ENCODE measurements around the gene FCAMR.

The FCAMR gene

GRCh38 chr1:206957639-206958038 is 12.6 kb downstream of the FCAMR start:
- DNase-seq (ENCODE audit: low spot score): no peak

DNA sequence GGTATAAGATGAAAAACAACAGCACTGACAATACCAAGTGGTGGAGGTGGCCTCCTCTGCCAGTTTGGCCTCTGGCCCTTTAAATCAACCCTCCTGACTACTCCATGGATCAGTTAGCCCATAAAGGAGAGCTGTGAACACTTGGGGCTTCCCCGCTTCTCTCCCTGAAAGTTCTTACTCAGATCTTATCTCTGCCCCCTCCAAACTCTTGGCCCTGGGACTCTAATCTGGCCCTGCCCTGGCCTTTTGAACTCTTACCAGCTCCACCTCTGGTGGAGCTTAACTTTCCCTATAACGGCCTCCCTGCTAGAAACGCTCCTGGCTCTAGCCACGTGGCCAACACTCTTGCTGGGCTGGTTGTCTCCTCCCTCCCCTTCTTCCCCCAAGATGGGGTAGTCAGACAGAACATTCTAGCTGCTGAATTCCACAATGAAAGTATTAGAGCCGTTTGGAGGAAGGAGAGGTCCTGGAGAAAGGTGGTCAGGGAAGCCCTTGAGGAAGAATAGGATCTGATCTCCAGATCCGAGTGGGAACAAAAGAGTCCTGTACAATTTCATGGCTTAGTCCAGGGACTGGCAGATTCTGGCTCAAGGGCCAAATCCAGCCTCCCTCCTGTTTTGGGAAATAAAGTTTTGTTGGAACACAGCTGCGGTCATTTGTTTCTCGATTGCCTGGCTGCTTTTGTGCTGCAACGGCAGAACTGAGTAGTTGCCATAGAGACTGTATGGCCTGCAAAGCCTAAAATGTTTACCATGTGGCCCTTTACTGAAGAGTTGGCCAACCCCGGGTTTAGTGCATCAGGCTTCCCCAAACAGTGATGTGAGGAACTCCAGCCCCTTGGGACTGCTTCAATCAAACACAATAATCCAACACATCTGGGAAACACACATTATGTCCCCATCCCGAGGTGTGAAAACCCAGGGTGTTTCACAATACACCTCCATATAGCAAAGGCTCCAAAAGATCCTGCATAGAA is 14.5 kb downstream of the FCAMR start:
- peak; percentile 24 for DNase-seq (ENCODE audit: low spot score)

GRCh38 chr1:206954459-206955342 is 15.6 kb downstream of the FCAMR start:
- no peak for DNase-seq (ENCODE audit: low spot score)

GRCh38 chr1:206953626-206954025 is 16.6 kb downstream of the FCAMR start:
- no peak for DNase-seq (ENCODE audit: low spot score)

GRCh38 chr1:206953126-206953525 is 17.1 kb downstream of the FCAMR start:
- no peak for DNase-seq (ENCODE audit: low spot score)

DNA sequence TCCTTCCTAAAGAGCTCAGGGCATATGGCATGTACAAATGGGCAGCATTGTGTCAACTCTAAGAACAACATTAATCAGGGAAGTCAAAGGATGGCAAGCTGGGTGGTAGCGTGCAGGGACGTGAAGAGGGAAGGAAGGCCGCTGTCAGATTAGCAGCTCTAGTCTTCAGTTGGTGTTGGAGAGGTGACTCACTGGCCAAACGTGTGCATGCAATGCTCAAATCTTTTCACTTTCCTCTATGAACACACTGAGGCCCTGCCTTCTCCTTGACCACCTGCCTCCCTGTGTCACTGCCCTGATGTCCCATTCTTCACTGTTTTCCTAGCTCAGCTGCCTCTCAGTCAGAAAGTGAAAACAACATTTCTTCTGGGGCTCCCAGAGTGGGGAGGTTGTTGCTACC is 18.1 kb downstream of the FCAMR start:
- no peak for DNase-seq (ENCODE audit: low spot score)

- no peak for DNase-seq (ENCODE audit: low spot score)
Measured at GRCh38 chr1:206951318-206952100, 18.8 kb downstream of the FCAMR start.

GRCh38 chr1:206949641-206950040 is 20.6 kb downstream of the FCAMR start:
- no peak for DNase-seq (ENCODE audit: low spot score)

DNA sequence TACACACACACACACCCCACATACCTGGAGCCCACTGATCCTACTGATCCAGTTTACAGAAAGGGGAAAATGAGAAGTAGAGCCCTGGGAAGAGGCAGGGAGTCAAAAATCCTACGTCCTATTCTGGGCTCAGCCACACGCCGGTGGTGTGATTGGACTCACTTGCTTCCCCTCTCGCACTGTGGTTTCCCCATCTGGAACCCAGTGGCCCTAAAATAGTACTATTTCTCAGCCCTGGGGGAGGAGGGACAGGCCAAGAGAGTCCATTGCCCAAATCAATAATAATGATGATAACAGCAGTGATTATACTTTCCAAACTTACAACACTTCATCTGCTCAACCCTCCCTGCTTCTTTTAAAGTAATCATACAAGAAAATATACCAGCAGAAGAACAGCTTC is 21.1 kb downstream of the FCAMR start:
- DNase-seq (ENCODE audit: low spot score): no peak

- no peak for DNase-seq (ENCODE audit: low spot score)
Measured at GRCh38 chr1:206947255-206947654, 23.0 kb downstream of the FCAMR start.

DNA sequence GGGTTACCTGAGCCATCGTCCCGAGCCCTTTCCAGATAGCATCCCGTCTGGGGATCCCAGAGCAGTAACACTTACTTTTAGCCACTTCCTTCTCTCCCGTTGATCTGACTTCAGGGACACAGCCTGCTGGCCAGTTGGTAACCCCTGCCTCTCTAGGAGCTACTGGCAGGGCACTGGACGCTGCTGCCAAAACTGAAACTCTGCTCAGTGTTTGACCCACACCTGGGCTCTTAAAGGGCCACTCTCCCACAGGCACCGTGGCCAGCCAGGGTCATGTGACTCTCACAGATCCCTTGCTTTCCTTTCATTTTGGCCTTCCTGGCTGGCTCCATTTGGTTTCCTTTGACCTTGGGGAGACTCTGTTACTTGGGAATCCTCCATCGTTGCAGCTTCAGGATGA is 24.0 kb downstream of the FCAMR start, which contains the start of gene PIGR:
PIGR (minus strand) TSS at position 206 of the 400 bp plus-strand sequence. CDS start 5,935 bp downstream, outside the sequence.
- DNase-seq (ENCODE audit: low spot score): no peak

DNA sequence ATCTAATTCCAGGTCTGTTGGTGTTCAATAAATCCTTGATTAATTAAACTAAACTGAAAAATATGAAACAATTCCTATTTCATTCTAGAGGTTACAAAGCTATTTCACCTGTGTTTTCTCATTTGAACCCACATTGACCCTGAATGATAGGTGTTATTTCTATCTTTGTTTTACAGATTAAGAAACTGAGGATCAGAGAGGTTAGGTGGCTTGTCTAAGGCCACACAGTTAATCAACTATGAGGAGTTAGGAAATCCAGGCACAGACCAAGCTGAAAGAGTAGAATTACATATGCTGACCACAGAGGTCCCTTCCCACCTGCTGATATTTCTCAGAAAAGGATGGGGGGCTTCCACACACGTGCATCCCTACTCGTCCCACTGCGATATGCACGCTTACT is 24.5 kb downstream of the FCAMR start:
- DNase-seq (ENCODE audit: low spot score): no peak

GRCh38 chr1:206944703-206945102 is 25.6 kb downstream of the FCAMR start:
- DNase-seq (ENCODE audit: low spot score): no peak

- no peak for DNase-seq (ENCODE audit: low spot score)
Measured at GRCh38 chr1:206941766-206942418, 28.4 kb downstream of the FCAMR start.

- no peak for DNase-seq (ENCODE audit: low spot score)
Measured at GRCh38 chr1:206940588-206940936, 29.7 kb downstream of the FCAMR start.

- DNase-seq (ENCODE audit: low spot score): no peak
Measured at GRCh38 chr1:206939841-206940587, 30.2 kb downstream of the FCAMR start.

- no peak for DNase-seq (ENCODE audit: low spot score)
Measured at GRCh38 chr1:206939131-206939530, 31.1 kb downstream of the FCAMR start.

DNA sequence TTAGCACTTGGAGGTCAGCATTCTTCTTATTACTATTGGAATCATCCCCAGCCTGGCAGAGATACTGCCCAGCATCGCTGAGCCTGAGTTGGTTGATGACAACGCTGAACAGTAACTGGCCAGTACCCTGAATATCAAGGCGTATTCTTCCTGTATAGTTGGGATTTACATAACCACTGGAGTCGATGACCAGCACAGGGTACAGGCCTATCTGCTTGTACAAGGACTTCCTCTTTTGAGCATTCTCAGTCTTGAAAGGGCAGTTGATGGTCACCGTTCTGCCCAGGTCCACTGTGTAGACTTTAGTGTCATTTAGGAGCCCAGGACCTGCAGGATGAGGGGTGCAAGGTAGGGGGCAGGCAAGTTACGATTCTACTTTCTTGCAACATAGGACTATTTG is 32.8 kb downstream of the FCAMR start:
- no peak for DNase-seq (ENCODE audit: low spot score)

DNA sequence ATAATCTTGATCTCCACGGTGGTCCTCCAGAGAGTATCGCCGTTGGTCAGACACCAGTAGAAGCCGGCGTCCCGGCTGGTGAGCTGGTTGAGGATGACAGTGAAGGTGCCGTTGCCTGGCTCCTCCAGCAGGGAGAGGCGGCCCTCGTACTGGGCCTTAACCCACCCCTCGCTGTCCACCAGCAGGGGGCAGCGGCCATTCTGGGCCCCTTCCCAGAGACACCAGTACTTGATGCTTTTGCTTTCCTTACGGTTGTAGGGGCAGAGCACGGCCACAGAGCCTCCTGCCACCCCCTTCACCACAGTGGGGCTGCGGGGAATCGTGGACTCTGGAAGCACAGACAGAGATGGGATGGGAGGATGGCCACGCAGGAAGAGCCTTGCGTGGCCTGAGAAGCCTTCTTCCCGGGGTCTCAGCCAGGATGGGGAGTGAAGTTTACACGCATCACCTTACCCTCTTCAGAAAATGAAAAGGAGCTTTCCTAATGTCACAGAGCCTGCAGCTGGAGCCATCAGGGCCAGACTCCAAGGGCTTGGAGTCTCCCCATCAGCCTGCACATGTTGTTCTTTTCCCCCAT is 34.7 kb downstream of the FCAMR start:
- peak; percentile 58 for DNase-seq (ENCODE audit: low spot score)

GRCh38 chr1:206933333-206933945 is 36.8 kb downstream of the FCAMR start:
- peak; percentile 56 for DNase-seq (ENCODE audit: low spot score)

Measured in GM03348 (cell line).